ENCODE data around the gene PHACTR1. TPM values are rescaled to one million over a fixed set of nuclear protein-coding genes. Genes with fewer than 3 reads are reported as not detected.

The PHACTR1 gene
- total and polyA plus RNA-seq, 4 donors = 0.31 to 1.5 (median 0.79) TPM

DNA sequence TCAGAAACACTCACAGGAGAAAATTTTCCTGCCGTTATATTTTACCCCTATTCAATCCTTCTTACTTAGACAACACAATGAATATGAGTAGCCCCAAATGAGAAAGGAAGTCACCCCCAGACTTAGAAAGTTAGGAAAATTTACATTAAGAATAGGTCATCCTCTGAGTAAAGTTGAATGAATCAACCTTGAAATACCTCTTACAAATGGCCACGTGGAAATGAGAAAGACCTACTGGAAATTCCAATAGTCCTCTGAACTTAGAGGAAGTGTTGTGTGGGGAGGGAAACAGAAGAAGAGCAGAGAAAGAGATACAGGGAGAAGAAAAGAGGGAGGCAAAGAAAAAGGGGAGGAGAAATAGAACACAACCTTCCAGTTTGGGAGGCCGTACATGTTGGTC lies 43.7 kb downstream of the PHACTR1 start:
- no peak overlapping the region for H3K27ac ChIP-seq (ENCODE audit: low read depth in 1 of 2, low read length in 2 of 2)
- TF ChIP-seq FOXA1 (IDR thresholded peaks at IDR 0.05) (no peak), CTCF (IDR thresholded peaks at IDR 0.05; ENCODE audit: low read depth, low read length, missing input control) (no peak), NR2F2 (IDR thresholded peaks at IDR 0.05) (no peak), YY1 (IDR thresholded peaks at IDR 0.05) (no peak), RAD21 (IDR thresholded peaks at IDR 0.05) (no peak), HNF4A (conservative IDR thresholded peaks at IDR 0.05) (no peak), JUND (IDR thresholded peaks at IDR 0.05) (no peak), GABPA (IDR thresholded peaks at IDR 0.05 in 1 of 2, conservative IDR thresholded peaks at IDR 0.05 in 1 of 2) (no peak), SP1 (IDR thresholded peaks at IDR 0.05) (no peak), HNF4G (IDR thresholded peaks at IDR 0.05) (no peak), RXRA (IDR thresholded peaks at IDR 0.05) (no peak), TAF1 (conservative IDR thresholded peaks at IDR 0.05) (no peak)
- TF ChIP-seq, protein P1, sequence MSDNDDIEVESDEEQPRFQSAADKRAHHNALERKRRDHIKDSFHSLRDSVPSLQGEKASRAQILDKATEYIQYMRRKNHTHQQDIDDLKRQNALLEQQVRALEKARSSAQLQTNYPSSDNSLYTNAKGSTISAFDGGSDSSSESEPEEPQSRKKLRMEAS (IDR thresholded peaks at IDR 0.05) = no peak
- TF ChIP-seq, protein P2, sequence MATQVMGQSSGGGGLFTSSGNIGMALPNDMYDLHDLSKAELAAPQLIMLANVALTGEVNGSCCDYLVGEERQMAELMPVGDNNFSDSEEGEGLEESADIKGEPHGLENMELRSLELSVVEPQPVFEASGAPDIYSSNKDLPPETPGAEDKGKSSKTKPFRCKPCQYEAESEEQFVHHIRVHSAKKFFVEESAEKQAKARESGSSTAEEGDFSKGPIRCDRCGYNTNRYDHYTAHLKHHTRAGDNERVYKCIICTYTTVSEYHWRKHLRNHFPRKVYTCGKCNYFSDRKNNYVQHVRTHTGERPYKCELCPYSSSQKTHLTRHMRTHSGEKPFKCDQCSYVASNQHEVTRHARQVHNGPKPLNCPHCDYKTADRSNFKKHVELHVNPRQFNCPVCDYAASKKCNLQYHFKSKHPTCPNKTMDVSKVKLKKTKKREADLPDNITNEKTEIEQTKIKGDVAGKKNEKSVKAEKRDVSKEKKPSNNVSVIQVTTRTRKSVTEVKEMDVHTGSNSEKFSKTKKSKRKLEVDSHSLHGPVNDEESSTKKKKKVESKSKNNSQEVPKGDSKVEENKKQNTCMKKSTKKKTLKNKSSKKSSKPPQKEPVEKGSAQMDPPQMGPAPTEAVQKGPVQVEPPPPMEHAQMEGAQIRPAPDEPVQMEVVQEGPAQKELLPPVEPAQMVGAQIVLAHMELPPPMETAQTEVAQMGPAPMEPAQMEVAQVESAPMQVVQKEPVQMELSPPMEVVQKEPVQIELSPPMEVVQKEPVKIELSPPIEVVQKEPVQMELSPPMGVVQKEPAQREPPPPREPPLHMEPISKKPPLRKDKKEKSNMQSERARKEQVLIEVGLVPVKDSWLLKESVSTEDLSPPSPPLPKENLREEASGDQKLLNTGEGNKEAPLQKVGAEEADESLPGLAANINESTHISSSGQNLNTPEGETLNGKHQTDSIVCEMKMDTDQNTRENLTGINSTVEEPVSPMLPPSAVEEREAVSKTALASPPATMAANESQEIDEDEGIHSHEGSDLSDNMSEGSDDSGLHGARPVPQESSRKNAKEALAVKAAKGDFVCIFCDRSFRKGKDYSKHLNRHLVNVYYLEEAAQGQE (IDR thresholded peaks at IDR 0.05) = no peak
- TF ChIP-seq, protein P3, sequence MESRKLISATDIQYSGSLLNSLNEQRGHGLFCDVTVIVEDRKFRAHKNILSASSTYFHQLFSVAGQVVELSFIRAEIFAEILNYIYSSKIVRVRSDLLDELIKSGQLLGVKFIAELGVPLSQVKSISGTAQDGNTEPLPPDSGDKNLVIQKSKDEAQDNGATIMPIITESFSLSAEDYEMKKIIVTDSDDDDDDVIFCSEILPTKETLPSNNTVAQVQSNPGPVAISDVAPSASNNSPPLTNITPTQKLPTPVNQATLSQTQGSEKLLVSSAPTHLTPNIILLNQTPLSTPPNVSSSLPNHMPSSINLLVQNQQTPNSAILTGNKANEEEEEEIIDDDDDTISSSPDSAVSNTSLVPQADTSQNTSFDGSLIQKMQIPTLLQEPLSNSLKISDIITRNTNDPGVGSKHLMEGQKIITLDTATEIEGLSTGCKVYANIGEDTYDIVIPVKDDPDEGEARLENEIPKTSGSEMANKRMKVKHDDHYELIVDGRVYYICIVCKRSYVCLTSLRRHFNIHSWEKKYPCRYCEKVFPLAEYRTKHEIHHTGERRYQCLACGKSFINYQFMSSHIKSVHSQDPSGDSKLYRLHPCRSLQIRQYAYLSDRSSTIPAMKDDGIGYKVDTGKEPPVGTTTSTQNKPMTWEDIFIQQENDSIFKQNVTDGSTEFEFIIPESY (IDR thresholded peaks at IDR 0.05) = no peak
- TF ChIP-seq, protein P4, sequence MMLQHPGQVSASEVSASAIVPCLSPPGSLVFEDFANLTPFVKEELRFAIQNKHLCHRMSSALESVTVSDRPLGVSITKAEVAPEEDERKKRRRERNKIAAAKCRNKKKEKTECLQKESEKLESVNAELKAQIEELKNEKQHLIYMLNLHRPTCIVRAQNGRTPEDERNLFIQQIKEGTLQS (IDR thresholded peaks at IDR 0.05) = no peak
- no peaks in the 10 kb centered on the region for H3K36me3 ChIP-seq (ENCODE audit: control insufficient read depth in 4 of 4, insufficient read depth in 3 of 4, low read depth in 1 of 4, low read length in 3 of 4)
- no peak for DNase-seq (ENCODE audit: low spot score)
- no peaks in the 10 kb centered on the region for H3K27me3 ChIP-seq (ENCODE audit: control insufficient read depth in 4 of 4, insufficient read depth in 4 of 4, low read length in 3 of 4)
- H3K9ac ChIP-seq (ENCODE audit: low read depth in 1 of 2, low read length in 2 of 2) = no peak overlapping the region
- no peaks in the 10 kb centered on the region for H3K4me1 ChIP-seq (ENCODE audit: control insufficient read depth in 4 of 4, insufficient read depth in 4 of 4, low read length in 3 of 4)
- H3K4me3 ChIP-seq (ENCODE audit: low read depth in 1 of 3, low read length in 3 of 3) = no peak overlapping the region
- WGBS = 81% methylated on average over 3 of the region's 3 CpGs
- H3K9me3 ChIP-seq (ENCODE audit: control insufficient read depth in 4 of 4, low read length in 3 of 4) = no peaks in the 10 kb centered on the region

DNA sequence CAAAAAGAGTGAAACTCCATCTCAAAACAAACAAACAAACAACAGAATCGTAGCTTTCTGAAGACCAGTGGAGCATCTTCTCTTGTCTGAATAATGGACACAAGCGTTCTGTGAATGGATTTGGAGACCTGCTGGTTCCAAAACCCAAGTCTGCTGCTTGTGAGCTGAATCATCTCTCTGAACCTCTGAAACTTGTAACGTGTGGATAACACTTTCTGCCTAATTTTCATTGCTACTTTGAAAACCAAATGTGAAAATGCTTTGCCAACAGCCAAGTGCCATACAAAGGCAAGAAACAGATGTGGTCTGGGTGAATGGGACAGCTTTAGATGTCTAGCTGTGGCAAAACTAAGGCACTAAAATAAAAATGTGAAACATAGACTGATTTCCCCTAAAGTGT lies 44.3 kb downstream of the PHACTR1 start:
- TF ChIP-seq JUND (IDR thresholded peaks at IDR 0.05) (no peak), RAD21 (IDR thresholded peaks at IDR 0.05) (no peak), NR2F2 (IDR thresholded peaks at IDR 0.05) (no peak), EGR1 (IDR thresholded peaks at IDR 0.05; ENCODE audit: low read depth in 2 of 2) (no peak), YY1 (IDR thresholded peaks at IDR 0.05) (no peak), HNF4G (IDR thresholded peaks at IDR 0.05) (no peak), GABPA (IDR thresholded peaks at IDR 0.05 in 1 of 2, conservative IDR thresholded peaks at IDR 0.05 in 1 of 2) (no peak), TAF1 (conservative IDR thresholded peaks at IDR 0.05) (no peak), FOXA1 (IDR thresholded peaks at IDR 0.05) (no peak), SP1 (IDR thresholded peaks at IDR 0.05) (no peak)
- TF ChIP-seq, protein P3 (IDR thresholded peaks at IDR 0.05) = no peak
- no peaks in the 10 kb centered on the region for H3K9me3 ChIP-seq (ENCODE audit: control insufficient read depth in 4 of 4, low read length in 3 of 4)
- H3K27me3 ChIP-seq (ENCODE audit: control insufficient read depth in 4 of 4, insufficient read depth in 4 of 4, low read length in 3 of 4) = no peaks in the 10 kb centered on the region
- no peak for DNase-seq (ENCODE audit: low spot score)
- H3K4me3 ChIP-seq (ENCODE audit: low read depth in 1 of 3, low read length in 3 of 3) = no peak overlapping the region
- no peaks in the 10 kb centered on the region for H3K4me1 ChIP-seq (ENCODE audit: control insufficient read depth in 4 of 4, insufficient read depth in 4 of 4, low read length in 3 of 4)
- H3K9ac ChIP-seq (ENCODE audit: low read depth in 1 of 2, low read length in 2 of 2) = no peak overlapping the region
- H3K27ac ChIP-seq (ENCODE audit: low read depth in 1 of 2, low read length in 2 of 2) = no peak overlapping the region
- no peaks in the 10 kb centered on the region for H3K36me3 ChIP-seq (ENCODE audit: control insufficient read depth in 4 of 4, insufficient read depth in 3 of 4, low read depth in 1 of 4, low read length in 3 of 4)
- 56% methylated on average over 3 of the region's 3 CpGs for WGBS

Measured in liver (tissue), 9 donors.